Prostate gland (tissue), 2 donors: ENCODE results near the gene GLI2. TPM values are rescaled to one million over a fixed set of nuclear protein-coding genes. Genes with fewer than 3 reads are reported as not detected.

Source experiments
- DNase-seq: peaks from one replicate; pipeline ENCODE4 v3.0.0-alpha.2; 2019; ENCODE audit warnings: low spot score
- H3K27ac ChIP-seq, 2 donors: fragments of 200-600 bp; sonication (generic); 2 replicates each; pipeline ENCODE4 v1.5.1; 2017 to 2019
- H3K27me3 ChIP-seq: fragments of 200-600 bp; sonication (generic); replicated peaks from 2 replicates; pipeline ENCODE4 v1.5.1; 2019; ENCODE audit not compliant: insufficient read depth
- H3K36me3 ChIP-seq, 2 donors: fragments of 200-600 bp; sonication (generic); 1 replicate in 1 of 2; 2 replicates in 1 of 2; pipeline versions ENCODE4 v1.5.1 to v1.8.1; 2017 to 2019
- H3K4me1 ChIP-seq: fragments of 200-600 bp; sonication (generic); replicated peaks from 2 replicates; pipeline ENCODE4 v1.5.1; 2019
- H3K4me3 ChIP-seq, 2 donors: fragments of 200-600 bp; sonication (generic); 2 replicates each; pipeline ENCODE4 v1.5.1; 2017 to 2019
- H3K9me3 ChIP-seq: fragments of 200-600 bp; sonication (generic); 2 replicates; pipeline ENCODE4 v1.5.1; 2017
- POLR2A ChIP-seq: fragments of 450-650 bp; IDR thresholded peaks from one replicate; pipeline ENCODE4 v1.6.1; 2016; ENCODE audit warnings: antibody characterized with exemption, mild to moderate bottlenecking
- POLR2AphosphoS5 ChIP-seq: sonication (generic); formaldehyde crosslinking; IDR thresholded peaks from one replicate; pipeline ENCODE4 v1.6.1; 2017; ENCODE audit warnings: antibody characterized with exemption
- WGBS: methylation state at CpG from one replicate; pipeline ENCODE4 v1.1.5; 2018; 5-methylcytosine and 5-hydroxymethylcytosine counted together
- intact Hi-C: fragments of 100-400 bp; cut with DNase I; formaldehyde crosslinking; loops from one replicate; pipeline ENCODE4 v1.14.2; 2022
- total RNA-seq, 2 donors: library from RNA; depleted of rRNA; stranded (reverse); fragments of >200 nt; gene quantifications; one replicate each; pipeline ENCODE4 v1.1.0, GENCODE V29; 2016
- TF ChIP-seq, protein P1 (sequence below), 4 experiments: fragments of 200-600 bp in 2 of 4; fragments of 450-650 bp in 2 of 4; sonication (generic) in 2 of 4; IDR thresholded peaks; 1 replicate in 3 of 4; 2 replicates in 1 of 4; pipeline ENCODE4 v1.5.1; 2016 to 2019; ENCODE audit warnings: antibody characterized with exemption in 4 of 4, mild to moderate bottlenecking in 2 of 4, moderate library complexity in 2 of 4

The GLI2 gene
- total RNA-seq, 2 donors from 2014 or later: 3.8 to 16.4 TPM

DNA sequence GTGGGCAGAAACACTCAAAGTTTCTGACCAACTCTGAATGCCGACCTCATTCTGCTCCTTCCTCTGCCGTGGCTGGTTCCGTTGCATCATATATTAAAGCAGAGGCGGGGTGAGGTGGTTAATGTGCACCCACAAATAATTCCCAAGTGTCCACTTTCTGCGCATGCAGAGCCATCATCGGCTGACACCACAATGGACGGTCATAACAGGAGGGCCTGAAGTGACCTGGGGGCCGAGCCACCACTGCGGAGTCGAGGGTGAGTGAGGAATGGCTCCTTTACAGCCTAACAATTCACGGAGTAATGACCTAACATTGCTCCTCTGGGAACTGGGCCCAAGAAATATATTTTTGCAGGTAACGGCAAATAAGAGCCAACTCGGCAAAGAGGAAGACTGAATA is 32.9 kb upstream of the GLI2 start:
- H3K27ac ChIP-seq: no peak overlapping the region
- no peaks in the 10 kb centered on the region for H3K9me3 ChIP-seq
- TF ChIP-seq POLR2A: no peak
- no peak for TF ChIP-seq POLR2AphosphoS5
- TF ChIP-seq, protein P1, sequence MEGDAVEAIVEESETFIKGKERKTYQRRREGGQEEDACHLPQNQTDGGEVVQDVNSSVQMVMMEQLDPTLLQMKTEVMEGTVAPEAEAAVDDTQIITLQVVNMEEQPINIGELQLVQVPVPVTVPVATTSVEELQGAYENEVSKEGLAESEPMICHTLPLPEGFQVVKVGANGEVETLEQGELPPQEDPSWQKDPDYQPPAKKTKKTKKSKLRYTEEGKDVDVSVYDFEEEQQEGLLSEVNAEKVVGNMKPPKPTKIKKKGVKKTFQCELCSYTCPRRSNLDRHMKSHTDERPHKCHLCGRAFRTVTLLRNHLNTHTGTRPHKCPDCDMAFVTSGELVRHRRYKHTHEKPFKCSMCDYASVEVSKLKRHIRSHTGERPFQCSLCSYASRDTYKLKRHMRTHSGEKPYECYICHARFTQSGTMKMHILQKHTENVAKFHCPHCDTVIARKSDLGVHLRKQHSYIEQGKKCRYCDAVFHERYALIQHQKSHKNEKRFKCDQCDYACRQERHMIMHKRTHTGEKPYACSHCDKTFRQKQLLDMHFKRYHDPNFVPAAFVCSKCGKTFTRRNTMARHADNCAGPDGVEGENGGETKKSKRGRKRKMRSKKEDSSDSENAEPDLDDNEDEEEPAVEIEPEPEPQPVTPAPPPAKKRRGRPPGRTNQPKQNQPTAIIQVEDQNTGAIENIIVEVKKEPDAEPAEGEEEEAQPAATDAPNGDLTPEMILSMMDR (IDR thresholded peaks at IDR 0.05): no peak
- intact Hi-C loops: no loop called here
- no peaks in the 10 kb centered on the region for H3K36me3 ChIP-seq
- H3K27me3 ChIP-seq: no peaks in the 10 kb centered on the region
- no peak overlapping the region for H3K4me3 ChIP-seq
- no peaks in the 10 kb centered on the region for H3K4me1 ChIP-seq
- no peak for DNase-seq
- WGBS: 88% methylated on average over 13 of the region's 13 CpGs

DNA sequence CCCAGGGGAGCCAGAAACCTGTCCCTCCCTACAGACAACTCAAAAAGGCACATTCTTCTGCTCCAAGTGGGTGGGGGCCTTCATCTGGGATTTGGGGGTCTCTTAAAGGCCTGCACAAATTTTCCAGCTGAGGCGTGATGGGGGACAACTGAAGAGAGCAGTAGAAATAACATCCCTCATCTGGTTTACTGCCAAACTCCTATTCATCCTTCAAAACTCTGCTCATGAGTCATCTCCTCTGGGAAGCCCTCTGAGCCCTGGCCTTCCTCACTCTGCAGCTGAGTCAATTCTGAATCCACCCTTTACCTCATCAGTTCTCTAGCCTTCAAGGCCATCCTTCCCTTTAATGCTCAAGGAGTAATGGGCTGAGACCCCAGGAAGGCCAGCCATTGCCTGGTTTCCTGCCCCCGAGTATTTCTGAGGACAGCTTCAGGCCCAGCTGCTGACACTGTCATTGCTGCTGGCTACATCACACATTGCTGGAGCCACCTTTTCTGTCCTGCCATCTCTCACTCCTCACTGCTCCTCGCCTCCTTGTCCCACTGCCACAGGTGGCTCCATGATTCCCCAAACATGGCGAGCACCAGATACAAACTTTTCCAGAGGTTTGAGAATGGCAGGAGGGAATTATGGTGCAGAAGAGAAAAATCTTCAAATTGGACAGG is 32.2 kb upstream of the GLI2 start:
- Histone ChIP-seq H3K36me3 (no peaks in the 10 kb centered on the region), H3K27me3 (no peaks in the 10 kb centered on the region), H3K9me3 (no peaks in the 10 kb centered on the region), H3K4me1 (no peaks in the 10 kb centered on the region), H3K4me3 (no peak overlapping the region), H3K27ac (no peak overlapping the region)
- TF ChIP-seq POLR2A (no peak), POLR2AphosphoS5 (no peak)
- TF ChIP-seq, protein P1 (IDR thresholded peaks at IDR 0.05): no peak
- intact Hi-C loops: no loop called here
- no peak for DNase-seq
- 93% methylated on average over 4 of the region's 4 CpGs for WGBS

DNA sequence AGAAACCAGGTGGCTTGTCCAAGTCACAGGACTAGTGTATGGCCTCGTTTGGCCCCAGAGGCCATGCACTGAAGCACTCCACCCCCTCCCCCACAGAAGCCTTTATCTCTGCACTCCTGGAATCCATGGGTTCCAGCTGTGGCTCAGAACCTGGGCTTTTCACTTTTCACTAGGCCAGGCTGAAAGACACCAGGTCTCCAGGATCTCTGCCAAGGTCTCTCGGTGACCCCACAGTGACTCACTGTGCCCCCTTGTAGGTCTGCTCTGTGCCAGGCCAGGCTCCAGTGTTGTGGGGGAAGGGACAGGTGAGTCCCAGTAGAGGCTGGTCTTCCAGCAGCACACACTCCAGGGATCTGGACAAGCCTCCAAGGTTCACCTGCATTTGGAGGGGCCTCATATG is 31.0 kb upstream of the GLI2 start:
- Histone ChIP-seq H3K9me3 (no peaks in the 10 kb centered on the region), H3K27me3 (no peaks in the 10 kb centered on the region), H3K4me1 (no peaks in the 10 kb centered on the region), H3K27ac (no peak overlapping the region), H3K4me3 (no peak overlapping the region), H3K36me3 (no peaks in the 10 kb centered on the region)
- intact Hi-C loops: no loop called here
- 75% methylated on average over 2 of the region's 2 CpGs for WGBS
- no peak for DNase-seq
- TF ChIP-seq POLR2AphosphoS5 (no peak), POLR2A (no peak)
- TF ChIP-seq, protein P1 (IDR thresholded peaks at IDR 0.05): no peak

DNA sequence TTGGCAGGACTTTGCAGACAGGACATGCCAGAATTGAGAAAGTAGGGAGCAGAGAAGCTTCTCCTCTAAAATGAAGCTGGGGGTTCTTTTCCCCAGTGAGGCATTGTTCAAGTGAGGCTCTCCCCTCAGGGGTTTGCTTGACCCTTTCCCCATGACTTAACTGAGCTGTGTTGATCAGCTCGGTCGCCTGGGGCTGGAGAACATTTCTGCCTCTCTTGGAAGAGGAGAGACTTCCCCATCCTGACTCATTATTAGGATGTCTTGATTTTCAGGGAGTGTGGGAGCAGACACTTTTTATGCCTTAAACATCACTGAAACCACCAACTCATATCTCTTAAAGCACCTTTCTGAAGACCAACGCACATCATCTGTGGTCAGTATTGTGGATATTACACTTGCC is 27.9 kb upstream of the GLI2 start:
- Histone ChIP-seq H3K4me3 (no peak overlapping the region), H3K9me3 (no peaks in the 10 kb centered on the region), H3K27ac (no peak overlapping the region), H3K27me3 (no peaks in the 10 kb centered on the region), H3K36me3 (no peaks in the 10 kb centered on the region), H3K4me1 (no peaks in the 10 kb centered on the region)
- TF ChIP-seq POLR2AphosphoS5 (no peak), POLR2A (no peak)
- TF ChIP-seq, protein P1 (IDR thresholded peaks at IDR 0.05): no peak
- intact Hi-C loops: no loop called here
- WGBS: 93% methylated on average over 3 of the region's 3 CpGs
- no peak for DNase-seq

DNA sequence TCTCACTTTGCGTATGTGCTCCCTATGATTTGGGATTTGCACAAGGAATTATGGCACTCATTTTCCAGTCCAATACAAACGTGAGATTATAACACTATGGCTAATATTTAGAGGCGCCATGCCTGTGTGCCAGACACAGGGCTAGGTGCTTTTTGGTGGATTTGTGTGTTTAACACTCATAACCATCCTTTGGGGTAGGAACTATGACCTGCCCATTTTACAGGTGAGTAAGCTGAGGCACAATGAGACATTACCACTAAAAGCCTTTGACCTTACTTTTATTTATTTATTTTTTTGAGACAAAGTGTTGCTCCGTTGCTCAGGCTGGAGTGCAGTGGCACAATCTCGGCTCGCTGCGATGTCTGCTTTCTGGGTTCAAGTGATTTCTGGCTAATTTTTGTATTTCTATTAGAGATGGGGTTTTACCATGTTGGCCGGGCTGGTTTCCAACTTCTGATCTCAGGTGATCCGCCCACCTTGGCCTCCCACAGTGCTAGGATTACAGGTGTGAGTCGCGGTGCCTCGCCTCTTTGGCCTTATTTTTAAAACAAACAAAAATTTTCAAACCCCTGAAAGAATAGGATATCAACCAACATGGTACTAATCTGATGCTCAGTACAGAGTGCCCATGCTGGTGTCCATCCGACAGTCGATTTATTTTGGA is 26.6 kb upstream of the GLI2 start:
- Histone ChIP-seq H3K4me1 (no peaks in the 10 kb centered on the region), H3K9me3 (no peaks in the 10 kb centered on the region), H3K27ac (no peak overlapping the region), H3K36me3 (no peaks in the 10 kb centered on the region), H3K27me3 (no peaks in the 10 kb centered on the region), H3K4me3 (no peak overlapping the region)
- 74% methylated on average over 14 of the region's 14 CpGs for WGBS
- no peak for DNase-seq
- TF ChIP-seq POLR2AphosphoS5: no peak
- no peak for TF ChIP-seq POLR2A
- TF ChIP-seq, protein P1 (IDR thresholded peaks at IDR 0.05): no peak
- intact Hi-C loops: no loop called here
